ENCODE data around the gene TLX1. TPM values are rescaled to one million over a fixed set of nuclear protein-coding genes. Genes with fewer than 3 reads are reported as not detected.

Gene TLX1
- total RNA-seq, 1 donor from 2014 or later, result not detected

GRCh38 chr10:101110856-101111523 lies 20.1 kb upstream of the TLX1 start:
- no peak for DNase-seq
- Mint-ChIP-seq H3K36me3 (ENCODE audit: low read depth) (no peaks in the 10 kb centered on the region), H3K9me3 (no peaks in the 10 kb centered on the region), H3K27ac (no peak overlapping the region), H3K27me3 (peaks cover 40% of the 10 kb centered on the region), H3K4me3 (no peak overlapping the region), H3K4me1 (no peaks in the 10 kb centered on the region)
- CTCF ChIA-PET, result no interaction called here
- TF ChIP-seq CTCF (IDR thresholded peaks at IDR 0.05), result no peak
- POLR2A ChIA-PET, result no interaction called here
- ATAC-seq (ENCODE audit: low read depth), result no peak
- intact Hi-C loops (cut with micrococcal nuclease), result no loop called here

GRCh38 chr10:101111547-101111946 lies 19.6 kb upstream of the TLX1 start:
- Mint-ChIP-seq H3K9me3 (no peaks in the 10 kb centered on the region), H3K4me3 (no peak overlapping the region), H3K27me3 (peaks cover 40% of the 10 kb centered on the region), H3K36me3 (ENCODE audit: low read depth) (no peaks in the 10 kb centered on the region), H3K27ac (no peak overlapping the region), H3K4me1 (no peaks in the 10 kb centered on the region)
- intact Hi-C loops (cut with micrococcal nuclease), result no loop called here
- POLR2A ChIA-PET, result no interaction called here
- ATAC-seq (ENCODE audit: low read depth) (no peak), DNase-seq (no peak)
- CTCF ChIA-PET, result no interaction called here
- no peak for TF ChIP-seq CTCF (IDR thresholded peaks at IDR 0.05)

- H3K27ac Mint-ChIP-seq, result no peak overlapping the region
- POLR2A ChIA-PET, result interaction anchor here (0.7 kb wide), 1 partner anchor 10 kb away, joined by 14 read pairs; no protein-coding TSS in a partner anchor
- no peaks in the 10 kb centered on the region for H3K9me3 Mint-ChIP-seq
- no peak overlapping the region for H3K4me3 Mint-ChIP-seq
- ATAC-seq (ENCODE audit: low read depth) (no peak), DNase-seq (no peak)
- CTCF ChIA-PET, result no interaction called here
- no peaks in the 10 kb centered on the region for H3K36me3 Mint-ChIP-seq (ENCODE audit: low read depth)
- no peaks in the 10 kb centered on the region for H3K4me1 Mint-ChIP-seq
- TF ChIP-seq CTCF (IDR thresholded peaks at IDR 0.05), result no peak
- intact Hi-C loops (cut with micrococcal nuclease), result no loop called here
- H3K27me3 Mint-ChIP-seq, result peaks cover 32% of the 10 kb centered on the region
These were observed 18.1 kb upstream of the TLX1 start for GRCh38 chr10:101112799-101113594.

- H3K4me3 Mint-ChIP-seq, result no peak overlapping the region
- no peaks in the 10 kb centered on the region for H3K9me3 Mint-ChIP-seq
- H3K36me3 Mint-ChIP-seq (ENCODE audit: low read depth), result no peaks in the 10 kb centered on the region
- H3K4me1 Mint-ChIP-seq, result no peaks in the 10 kb centered on the region
- CTCF ChIA-PET, result no interaction called here
- POLR2A ChIA-PET, result interaction anchor here (0.7 kb wide), 1 partner anchor 9 kb away, joined by 14 read pairs; no protein-coding TSS in a partner anchor
- H3K27ac Mint-ChIP-seq, result no peak overlapping the region
- no peak for TF ChIP-seq CTCF (IDR thresholded peaks at IDR 0.05)
- no peak for ATAC-seq (ENCODE audit: low read depth)
- no peak for DNase-seq
- peaks cover 32% of the 10 kb centered on the region for H3K27me3 Mint-ChIP-seq
- intact Hi-C loops (cut with micrococcal nuclease), result no loop called here
These were observed 17.2 kb upstream of the TLX1 start for GRCh38 chr10:101113890-101114403.

GRCh38 chr10:101114646-101115045 lies 16.5 kb upstream of the TLX1 start:
- Mint-ChIP-seq H3K4me1 (no peaks in the 10 kb centered on the region), H3K27me3 (peaks cover 37% of the 10 kb centered on the region), H3K27ac (no peak overlapping the region), H3K9me3 (no peaks in the 10 kb centered on the region), H3K36me3 (ENCODE audit: low read depth) (no peaks in the 10 kb centered on the region), H3K4me3 (no peak overlapping the region)
- ChIA-PET POLR2A (no interaction called here), CTCF (no interaction called here)
- TF ChIP-seq CTCF (IDR thresholded peaks at IDR 0.05), result no peak
- no peak for ATAC-seq (ENCODE audit: low read depth)
- intact Hi-C loops (cut with micrococcal nuclease), result no loop called here
- DNase-seq, result no peak
